CD14-positive monocyte (primary cell): ENCODE data around the gene DNAJA4. TPM values are rescaled to one million over a fixed set of nuclear protein-coding genes. Genes with fewer than 3 reads are reported as not detected.

Source experiments
- DNase-seq, 3 donors: peaks; one replicate each; pipeline ENCODE4 v3.0.0-alpha.2; 2011 to 2022
- H2AFZ ChIP-seq: 2 replicates; pipeline ENCODE4 v1.6.0; 2012; ENCODE audit warnings: mild to moderate bottlenecking, low read depth, low read length, inconsistent platforms; ENCODE audit not compliant: insufficient read depth, poor library complexity, severe bottlenecking
- H3K27ac ChIP-seq, 2 donors: 1 replicate in 1 of 2; 2 replicates in 1 of 2; pipeline ENCODE4 v1.5.1; 2012 to 2013; ENCODE audit warnings: low read length in 2 of 2, control low read depth in 1 of 2, inconsistent platforms in 1 of 2, low read depth in 1 of 2, mild to moderate bottlenecking in 1 of 2
- H3K27me3 ChIP-seq, 2 donors: one replicate each; pipeline versions ENCODE4 v1.6.0 to v1.6.1; 2011 to 2013; ENCODE audit warnings: low read length in 2 of 2; ENCODE audit not compliant: control insufficient read depth in 2 of 2, insufficient read depth in 2 of 2
- H3K36me3 ChIP-seq, 2 donors: replicated peaks in 1 of 2; 1 replicate in 1 of 2; 2 replicates in 1 of 2; pipeline versions ENCODE4 v1.5.1 to v1.6.1; 2012 to 2013; ENCODE audit warnings: low read length in 2 of 2, control low read depth in 1 of 2, inconsistent platforms in 1 of 2, mild to moderate bottlenecking in 1 of 2; ENCODE audit not compliant: insufficient read depth in 2 of 2, control insufficient read depth in 1 of 2
- H3K4me1 ChIP-seq, 2 donors: 1 replicate in 1 of 2; 2 replicates in 1 of 2; pipeline versions ENCODE4 v1.5.1 to v1.6.1; 2012 to 2013; ENCODE audit warnings: low read length in 2 of 2, control low read depth in 1 of 2, inconsistent platforms in 1 of 2, mild to moderate bottlenecking in 1 of 2, moderate library complexity in 1 of 2; ENCODE audit not compliant: insufficient read depth in 2 of 2, control insufficient read depth in 1 of 2
- H3K4me2 ChIP-seq: replicated peaks from 2 replicates; pipeline ENCODE3; 2012; ENCODE audit warnings: low read length, moderate library complexity, mild to moderate bottlenecking; ENCODE audit not compliant: poor library complexity, severe bottlenecking; ENCODE audit errors: extremely low read depth
- H3K4me3 ChIP-seq, 3 experiments: fragments of 200-600 bp in 1 of 3; sonication (generic) in 1 of 3; replicated peaks in 1 of 3; 1 replicate in 2 of 3; 2 replicates in 1 of 3; pipeline ENCODE4 v1.5.1; 2011 to 2013; ENCODE audit warnings: low read length in 3 of 3, mild to moderate bottlenecking in 3 of 3, control low read depth in 2 of 3, low read depth in 2 of 3, inconsistent platforms in 1 of 3, moderate library complexity in 1 of 3
- H3K79me2 ChIP-seq: 2 replicates; pipeline ENCODE4 v1.6.0; 2012; ENCODE audit warnings: mild to moderate bottlenecking, control low read depth, inconsistent platforms, low read length, moderate library complexity; ENCODE audit not compliant: insufficient read depth
- H3K9ac ChIP-seq: 2 replicates; pipeline ENCODE4 v1.6.0; 2017; ENCODE audit warnings: low read length, mild to moderate bottlenecking; ENCODE audit not compliant: insufficient read depth, poor library complexity, severe bottlenecking
- H3K9me3 ChIP-seq, 2 donors: replicated peaks in 1 of 2; 1 replicate in 1 of 2; 2 replicates in 1 of 2; pipeline versions ENCODE4 v1.5.1 to v1.6.1; 2012 to 2013; ENCODE audit warnings: low read length in 2 of 2, control low read depth in 1 of 2; ENCODE audit not compliant: control insufficient read depth in 1 of 2, insufficient read depth in 1 of 2
- H4K20me1 ChIP-seq: 2 replicates; pipeline ENCODE4 v1.6.0; 2012; ENCODE audit warnings: mild to moderate bottlenecking, low read length, control low read depth, moderate library complexity; ENCODE audit not compliant: insufficient read depth
- H3K27ac Mint-ChIP-seq, 7 donors: one replicate each; pipeline ENCODE4 v1.8.0; 2020; ENCODE audit warnings: mild to moderate bottlenecking in 7 of 7, mixed read lengths in 7 of 7, moderate library complexity in 6 of 7, inconsistent platforms in 2 of 7
- H3K27me3 Mint-ChIP-seq, 3 donors: one replicate each; pipeline ENCODE4 v1.8.0; 2021 to 2022; ENCODE audit warnings: low read depth in 3 of 3, mild to moderate bottlenecking in 3 of 3, mixed read lengths in 3 of 3, moderate library complexity in 3 of 3, inconsistent platforms in 1 of 3
- H3K36me3 Mint-ChIP-seq, 2 donors: one replicate each; pipeline ENCODE4 v1.8.0; 2020; ENCODE audit warnings: mixed read lengths in 2 of 2, inconsistent platforms in 1 of 2, mild to moderate bottlenecking in 1 of 2
- H3K4me1 Mint-ChIP-seq: one replicate; pipeline ENCODE4 v1.8.0; 2020; ENCODE audit warnings: mild to moderate bottlenecking, mixed read lengths
- H3K4me3 Mint-ChIP-seq, 2 donors: one replicate each; pipeline ENCODE4 v1.8.0; 2020; ENCODE audit warnings: mild to moderate bottlenecking in 2 of 2, mixed read lengths in 2 of 2, moderate library complexity in 1 of 2
- H3K9me3 Mint-ChIP-seq, 7 donors: one replicate each; pipeline ENCODE4 v1.8.0; 2020 to 2022; ENCODE audit warnings: mixed read lengths in 7 of 7, mild to moderate bottlenecking in 6 of 7, moderate library complexity in 6 of 7, inconsistent platforms in 2 of 7
- WGBS: methylation state at CpG from one replicate; pipeline ENCODE4 v1.1.5; 2013; ENCODE audit warnings: missing lambda C conversion rate; ENCODE audit not compliant: insufficient coverage; 5-methylcytosine and 5-hydroxymethylcytosine counted together
- intact Hi-C, 2 donors: fragments of 100-400 bp; cut with micrococcal nuclease; formaldehyde crosslinking; loops; one replicate each; pipeline versions ENCODE4 v1.15.0 to v1.15.1; 2023
- polyA plus RNA-seq, 3 donors: library from polyadenylated mRNA; depleted of rRNA in 1 of 3; unstranded in 2 of 3; stranded (reverse) in 1 of 3; fragments of 300-500 nt in 2 of 3; fragments of >200 nt in 1 of 3; fragmentation: Illumina TruSeq in 2 of 3; gene quantifications; 1 replicate in 2 of 3; 2 replicates in 1 of 3; pipeline ENCODE4 v1.2.3, GENCODE V29; 2012 to 2021
- TF ChIP-seq, protein P1 (sequence below): fragments of 200-600 bp; IDR thresholded peaks from one replicate; pipeline ENCODE4 v1.8.0; 2022; ENCODE audit warnings: antibody characterized with exemption, mild to moderate bottlenecking

The DNAJA4 gene
- polyA plus RNA-seq, 3 donors, result 2.4 to 20.9 (median 2.5) TPM

DNA sequence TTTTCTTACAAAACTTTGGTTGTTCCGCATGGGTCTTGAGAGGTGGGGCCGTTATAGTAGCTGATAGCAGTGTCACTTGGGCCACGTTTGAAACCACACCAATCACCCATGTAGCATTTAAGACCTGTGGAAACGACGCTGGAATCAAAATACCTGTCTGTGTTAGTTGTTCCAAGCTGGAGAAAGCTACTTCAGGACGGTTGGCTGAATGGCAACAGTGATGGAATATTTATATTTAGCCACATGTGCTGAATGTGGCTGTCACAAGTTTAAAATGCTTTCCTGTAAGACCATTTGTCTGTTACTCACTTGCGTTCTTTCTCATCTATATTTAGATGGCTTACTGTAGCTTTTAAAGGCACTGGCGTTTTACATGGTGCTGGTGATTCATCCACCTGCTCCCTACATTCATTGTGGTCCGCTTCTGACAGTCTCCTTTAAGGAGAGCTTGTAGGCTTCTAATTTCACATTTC, 1.4 kb downstream of the DNAJA4 start:
- H3K4me3 ChIP-seq, result peak overlapping the region in 1 of 3 experiments; percentile 83
- peaks cover 15% of the 10 kb centered on the region for H3K79me2 ChIP-seq
- peak overlapping the region; percentile 95 for H3K4me2 ChIP-seq
- Mint-ChIP-seq H3K4me3 (peak overlapping the region in 1 of 2 donors; percentile 84), H3K27ac (peak overlapping the region in 2 of 7 donors; percentile 43 to 59), H3K9me3 (no peaks in the 10 kb centered on the region), H3K36me3 (peaks cover 9 to 12% of the 10 kb centered on the region in 2 donors), H3K4me1 (peaks cover 19% of the 10 kb centered on the region), H3K27me3 (peaks cover 0 to 2% (median 0%) of the 10 kb centered on the region in 3 donors)
- whole genome bisulfite sequencing, result no CpG with 5 or more reads among the region's 9 CpGs
- no peak overlapping the region for H3K27ac ChIP-seq
- no peak overlapping the region for H2AFZ ChIP-seq
- intact Hi-C loops, result no loop called here
- no peaks in the 10 kb centered on the region for H3K9me3 ChIP-seq
- DNase-seq, result no peak
- peaks cover 0 to 7% of the 10 kb centered on the region in 2 donors for H3K36me3 ChIP-seq
- H3K4me1 ChIP-seq, result peaks cover 11 to 19% of the 10 kb centered on the region in 2 donors
- no peaks in the 10 kb centered on the region for H4K20me1 ChIP-seq
- TF ChIP-seq, protein P1, sequence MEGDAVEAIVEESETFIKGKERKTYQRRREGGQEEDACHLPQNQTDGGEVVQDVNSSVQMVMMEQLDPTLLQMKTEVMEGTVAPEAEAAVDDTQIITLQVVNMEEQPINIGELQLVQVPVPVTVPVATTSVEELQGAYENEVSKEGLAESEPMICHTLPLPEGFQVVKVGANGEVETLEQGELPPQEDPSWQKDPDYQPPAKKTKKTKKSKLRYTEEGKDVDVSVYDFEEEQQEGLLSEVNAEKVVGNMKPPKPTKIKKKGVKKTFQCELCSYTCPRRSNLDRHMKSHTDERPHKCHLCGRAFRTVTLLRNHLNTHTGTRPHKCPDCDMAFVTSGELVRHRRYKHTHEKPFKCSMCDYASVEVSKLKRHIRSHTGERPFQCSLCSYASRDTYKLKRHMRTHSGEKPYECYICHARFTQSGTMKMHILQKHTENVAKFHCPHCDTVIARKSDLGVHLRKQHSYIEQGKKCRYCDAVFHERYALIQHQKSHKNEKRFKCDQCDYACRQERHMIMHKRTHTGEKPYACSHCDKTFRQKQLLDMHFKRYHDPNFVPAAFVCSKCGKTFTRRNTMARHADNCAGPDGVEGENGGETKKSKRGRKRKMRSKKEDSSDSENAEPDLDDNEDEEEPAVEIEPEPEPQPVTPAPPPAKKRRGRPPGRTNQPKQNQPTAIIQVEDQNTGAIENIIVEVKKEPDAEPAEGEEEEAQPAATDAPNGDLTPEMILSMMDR, result no peak
- no peak overlapping the region for H3K9ac ChIP-seq
- H3K27me3 ChIP-seq, result no peaks in the 10 kb centered on the region

DNA sequence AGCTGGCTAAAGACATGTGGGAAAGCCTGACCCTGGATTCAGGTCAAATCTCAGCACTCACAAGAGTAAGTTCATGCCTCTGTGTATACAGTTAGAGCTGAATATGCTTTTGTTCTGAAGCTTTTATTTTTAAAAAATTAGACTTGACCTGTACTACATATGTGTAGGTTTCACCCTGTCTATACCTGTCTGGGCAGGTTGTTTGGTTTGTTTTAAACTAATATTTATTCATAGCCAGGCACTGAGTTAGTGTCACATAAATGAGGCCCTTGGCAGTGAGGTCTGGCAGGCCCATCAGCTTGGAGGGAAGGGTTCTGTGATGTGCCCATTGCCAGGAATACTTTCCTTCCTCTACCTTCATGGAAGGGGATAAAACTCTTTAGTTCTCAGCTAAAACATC, 1.9 kb downstream of the DNAJA4 start:
- no peaks in the 10 kb centered on the region for H3K9me3 Mint-ChIP-seq
- Histone ChIP-seq H3K27ac (no peak overlapping the region), H3K9ac (no peak overlapping the region), H3K4me2 (no peak overlapping the region), H3K4me1 (peaks cover 11 to 19% of the 10 kb centered on the region in 2 donors), H3K9me3 (no peaks in the 10 kb centered on the region), H4K20me1 (no peaks in the 10 kb centered on the region), H3K4me3 (no peak overlapping the region), H3K36me3 (peaks cover 1 to 12% of the 10 kb centered on the region in 2 donors), H3K79me2 (peaks cover 15% of the 10 kb centered on the region), H3K27me3 (no peaks in the 10 kb centered on the region), H2AFZ (no peak overlapping the region)
- peaks cover 11 to 17% of the 10 kb centered on the region in 2 donors for H3K36me3 Mint-ChIP-seq
- H3K27me3 Mint-ChIP-seq, result peaks cover 0 to 2% (median 0%) of the 10 kb centered on the region in 3 donors
- H3K4me3 Mint-ChIP-seq, result no peak overlapping the region
- TF ChIP-seq, protein P1, result no peak
- no peak for DNase-seq
- intact Hi-C loops, result no loop called here
- H3K4me1 Mint-ChIP-seq, result peaks cover 19% of the 10 kb centered on the region
- peak overlapping the region in 2 of 7 donors; percentile 8 to 43 for H3K27ac Mint-ChIP-seq
